GM23338 (cell line): Measurements from ENCODE around the gene SERPINE2.

Experiments used
- CREB1 ChIP-seq: fragments of 250-450 bp; sonication (Bioruptor Pico); IDR thresholded peaks from 2 replicates; pipeline ENCODE4 v1.5.0; 2020; ENCODE audit warnings: low read depth, mild to moderate bottlenecking, moderate library complexity
- EZH2 ChIP-seq: fragments of 200-600 bp; sonication (generic); IDR thresholded peaks from one replicate; pipeline ENCODE4 v1.8.0; 2017; ENCODE audit warnings: antibody characterized with exemption, mild to moderate bottlenecking, low read depth; ENCODE audit not compliant: unreplicated experiment
- EZH2phosphoT487 ChIP-seq: fragments of 200-600 bp; sonication (generic); IDR thresholded peaks from one replicate; pipeline ENCODE4 v1.8.1; 2018; ENCODE audit warnings: antibody characterized with exemption; ENCODE audit not compliant: unreplicated experiment
- JUNB ChIP-seq: IDR thresholded peaks from one replicate; pipeline ENCODE4 v1.6.1; 2016; ENCODE audit warnings: antibody characterized with exemption; ENCODE audit not compliant: unreplicated experiment
- NANOG ChIP-seq: IDR thresholded peaks from 2 replicates; pipeline ENCODE4 v1.6.1; 2016; ENCODE audit warnings: antibody characterized with exemption, borderline replicate concordance
- POLR2AphosphoS5 ChIP-seq: IDR thresholded peaks from 2 replicates; pipeline ENCODE4 v1.6.1; 2016; ENCODE audit warnings: antibody characterized with exemption, low read depth
- REST ChIP-seq: IDR thresholded peaks from one replicate; pipeline ENCODE4 v1.6.1; 2018; ENCODE audit warnings: antibody characterized with exemption; ENCODE audit not compliant: unreplicated experiment
- STAT1 ChIP-seq: IDR thresholded peaks from one replicate; pipeline ENCODE4 v1.6.1; 2016; ENCODE audit warnings: antibody characterized with exemption; ENCODE audit not compliant: unreplicated experiment
- ZNF114 ChIP-seq: fragments of 250-450 bp; sonication (Bioruptor Pico); IDR thresholded peaks from 2 replicates; pipeline ENCODE4 v1.5.0; 2020; ENCODE audit warnings: mild to moderate bottlenecking, moderate library complexity
- ZNF331 ChIP-seq: fragments of 250-450 bp; sonication (Bioruptor Pico); IDR thresholded peaks from 2 replicates; pipeline ENCODE4 v1.5.0; 2020; ENCODE audit warnings: low read depth, mild to moderate bottlenecking, moderate library complexity
- TF ChIP-seq, protein P1 (sequence below), 2 experiments: fragments of 200-600 bp in 1 of 2; sonication (generic) in 1 of 2; conservative IDR thresholded peaks; 2 replicates each; pipeline versions ENCODE4 v1.5.1 to v1.6.1; 2016 to 2017; ENCODE audit warnings: antibody characterized with exemption in 2 of 2, low read depth in 2 of 2, mild to moderate bottlenecking in 2 of 2, moderate library complexity in 1 of 2
- TF ChIP-seq, protein P2 (sequence below): IDR thresholded peaks from 2 replicates; pipeline ENCODE4 v1.6.1; 2016; ENCODE audit warnings: antibody characterized with exemption

DNA sequence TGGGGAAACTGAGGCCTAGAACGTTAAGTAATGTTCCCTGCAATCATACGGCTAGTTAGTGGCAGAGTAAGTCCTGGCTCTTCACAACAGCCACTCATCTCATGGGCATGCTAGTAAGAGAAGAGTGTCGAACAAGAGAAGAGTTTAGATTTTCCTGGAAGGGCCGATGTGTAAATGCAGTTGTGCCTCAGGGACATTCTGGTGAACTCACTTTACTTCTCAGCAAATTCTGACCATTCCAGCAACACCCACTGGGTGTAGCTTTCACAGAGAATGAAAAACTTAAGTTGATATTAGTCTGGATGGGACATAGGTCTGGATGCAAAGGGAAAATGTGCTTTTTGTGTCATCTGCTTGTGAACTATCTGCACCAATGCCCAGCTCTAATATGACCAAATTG is 58.3 kb downstream of the SERPINE2 start:
- TF ChIP-seq, protein P1, sequence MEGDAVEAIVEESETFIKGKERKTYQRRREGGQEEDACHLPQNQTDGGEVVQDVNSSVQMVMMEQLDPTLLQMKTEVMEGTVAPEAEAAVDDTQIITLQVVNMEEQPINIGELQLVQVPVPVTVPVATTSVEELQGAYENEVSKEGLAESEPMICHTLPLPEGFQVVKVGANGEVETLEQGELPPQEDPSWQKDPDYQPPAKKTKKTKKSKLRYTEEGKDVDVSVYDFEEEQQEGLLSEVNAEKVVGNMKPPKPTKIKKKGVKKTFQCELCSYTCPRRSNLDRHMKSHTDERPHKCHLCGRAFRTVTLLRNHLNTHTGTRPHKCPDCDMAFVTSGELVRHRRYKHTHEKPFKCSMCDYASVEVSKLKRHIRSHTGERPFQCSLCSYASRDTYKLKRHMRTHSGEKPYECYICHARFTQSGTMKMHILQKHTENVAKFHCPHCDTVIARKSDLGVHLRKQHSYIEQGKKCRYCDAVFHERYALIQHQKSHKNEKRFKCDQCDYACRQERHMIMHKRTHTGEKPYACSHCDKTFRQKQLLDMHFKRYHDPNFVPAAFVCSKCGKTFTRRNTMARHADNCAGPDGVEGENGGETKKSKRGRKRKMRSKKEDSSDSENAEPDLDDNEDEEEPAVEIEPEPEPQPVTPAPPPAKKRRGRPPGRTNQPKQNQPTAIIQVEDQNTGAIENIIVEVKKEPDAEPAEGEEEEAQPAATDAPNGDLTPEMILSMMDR (conservative IDR thresholded peaks at IDR 0.05; ENCODE audit: low read depth in 2 of 2): no peak
- TF ChIP-seq CREB1 (CRISPR knock-in tag): no peak
- TF ChIP-seq, protein P2, sequence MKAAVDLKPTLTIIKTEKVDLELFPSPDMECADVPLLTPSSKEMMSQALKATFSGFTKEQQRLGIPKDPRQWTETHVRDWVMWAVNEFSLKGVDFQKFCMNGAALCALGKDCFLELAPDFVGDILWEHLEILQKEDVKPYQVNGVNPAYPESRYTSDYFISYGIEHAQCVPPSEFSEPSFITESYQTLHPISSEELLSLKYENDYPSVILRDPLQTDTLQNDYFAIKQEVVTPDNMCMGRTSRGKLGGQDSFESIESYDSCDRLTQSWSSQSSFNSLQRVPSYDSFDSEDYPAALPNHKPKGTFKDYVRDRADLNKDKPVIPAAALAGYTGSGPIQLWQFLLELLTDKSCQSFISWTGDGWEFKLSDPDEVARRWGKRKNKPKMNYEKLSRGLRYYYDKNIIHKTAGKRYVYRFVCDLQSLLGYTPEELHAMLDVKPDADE: no peak
- TF ChIP-seq ZNF331 (CRISPR knock-in tag): no peak
- TF ChIP-seq STAT1: no peak
- no peak for TF ChIP-seq EZH2
- no peak for TF ChIP-seq REST
- no peak for TF ChIP-seq POLR2AphosphoS5
- no peak for TF ChIP-seq ZNF114 (CRISPR knock-in tag)
- no peak for TF ChIP-seq NANOG
- no peak for TF ChIP-seq EZH2phosphoT487
- no peak for TF ChIP-seq JUNB
